8988T (cell line): ENCODE results near the gene CHMP6.

Experiments
- DNase-seq: peaks from one replicate; pipeline ENCODE4 v3.0.0; 2011

Gene CHMP6

DNA sequence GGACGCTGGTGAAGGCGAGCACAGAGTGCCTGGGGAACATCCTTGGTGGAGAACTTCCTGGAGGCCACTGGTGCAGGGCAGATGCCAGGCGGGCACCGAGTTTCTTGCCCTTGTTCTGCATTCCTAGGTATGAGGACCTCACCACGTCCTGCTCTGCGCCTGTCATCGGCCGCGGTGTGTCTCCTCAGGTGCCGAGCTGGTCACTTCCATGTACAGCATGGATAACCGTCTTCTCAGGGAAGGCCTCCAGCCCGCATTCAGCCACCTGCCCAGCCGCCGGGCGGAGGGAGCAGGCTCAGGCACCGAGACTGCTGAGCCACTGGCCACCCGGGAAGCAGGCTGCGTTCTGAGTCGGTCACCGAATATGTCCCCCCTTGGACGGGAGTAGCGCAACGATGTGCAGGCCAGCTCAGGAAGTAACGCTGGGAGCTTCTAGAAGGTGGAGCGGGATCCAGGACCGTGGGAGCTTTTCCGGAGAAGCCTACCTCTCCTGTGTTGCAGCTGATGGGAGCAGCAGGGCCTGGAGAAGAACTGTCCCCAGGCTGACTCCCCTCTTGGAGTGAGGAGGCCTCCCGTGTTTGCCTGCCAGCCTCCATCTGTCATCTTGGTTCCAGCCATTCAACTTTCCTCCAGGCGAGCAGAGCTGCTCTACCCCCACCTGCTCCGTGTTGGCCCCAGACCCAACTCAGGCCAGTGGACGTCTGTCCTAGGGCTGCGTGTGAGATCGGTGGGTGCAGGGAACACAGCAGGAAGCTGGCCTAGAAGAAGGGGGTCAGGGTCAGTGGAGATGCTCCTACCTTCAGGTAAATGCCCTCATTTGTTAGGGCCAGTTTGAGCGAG, 41.2 kb downstream of the CHMP6 start:
- DNase-seq = no peak

DNA sequence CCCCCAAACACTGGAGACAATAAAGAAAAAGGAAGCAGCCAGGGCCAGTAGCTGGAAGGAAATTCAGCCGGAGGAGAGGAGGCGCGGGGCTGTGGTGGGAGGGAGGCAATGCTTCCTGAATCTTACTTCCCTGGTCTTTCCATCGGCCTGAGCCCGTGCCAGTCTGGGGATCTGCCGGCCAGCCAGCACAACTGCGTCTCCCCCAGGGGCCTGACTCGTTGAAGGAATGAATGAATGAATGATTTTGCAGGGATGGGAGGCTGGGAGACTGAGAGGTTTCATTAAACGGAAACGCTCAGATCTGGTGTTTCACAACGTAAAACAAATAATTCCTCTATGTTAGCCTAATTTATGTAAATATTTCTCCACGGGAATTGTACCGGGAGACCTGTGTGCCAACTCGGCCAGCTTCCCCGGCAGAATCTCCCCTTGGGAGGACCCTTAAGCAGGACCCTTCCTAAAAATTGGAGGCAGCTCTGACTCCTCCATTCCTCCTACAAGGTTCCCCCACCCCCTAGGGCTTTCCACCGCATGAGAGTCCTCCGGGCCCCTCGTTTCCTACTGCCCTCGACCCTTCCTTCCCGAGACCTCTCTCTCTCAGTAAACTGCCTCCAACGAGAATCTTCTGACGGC, 42.0 kb downstream of the CHMP6 start:
- no peak for DNase-seq

DNA sequence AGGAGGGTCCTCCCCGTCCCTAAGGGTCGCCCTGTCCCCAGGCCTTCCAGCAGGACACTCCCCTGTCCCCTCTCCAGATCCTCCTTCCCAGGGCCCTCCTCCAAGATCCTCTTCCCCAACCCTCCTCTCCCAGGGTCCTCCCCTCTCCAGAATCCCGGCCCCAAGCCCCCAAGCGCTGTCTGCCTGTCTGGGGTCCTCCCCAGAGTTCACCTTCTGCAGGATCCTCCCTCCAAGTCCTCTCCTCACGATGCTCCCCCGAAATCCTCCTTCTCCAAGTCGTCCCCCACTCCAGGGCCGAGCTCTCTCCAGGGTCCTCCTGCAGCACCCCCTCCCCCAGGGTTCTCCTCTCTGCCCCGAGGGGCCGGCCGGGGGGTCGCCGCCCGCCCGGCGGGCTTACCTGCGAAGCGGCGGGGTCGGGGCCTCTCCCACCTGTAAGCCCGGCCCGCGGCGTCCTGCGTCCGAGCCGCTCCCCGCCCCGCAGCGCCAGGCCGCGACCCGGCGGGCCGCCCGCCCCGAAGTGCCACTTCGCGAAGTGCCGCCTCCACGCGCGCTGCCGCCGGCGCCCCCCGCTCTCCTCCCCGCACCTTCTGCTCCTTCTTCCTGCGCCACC, 42.6 kb downstream of the CHMP6 start:
- DNase-seq = no peak

DNA sequence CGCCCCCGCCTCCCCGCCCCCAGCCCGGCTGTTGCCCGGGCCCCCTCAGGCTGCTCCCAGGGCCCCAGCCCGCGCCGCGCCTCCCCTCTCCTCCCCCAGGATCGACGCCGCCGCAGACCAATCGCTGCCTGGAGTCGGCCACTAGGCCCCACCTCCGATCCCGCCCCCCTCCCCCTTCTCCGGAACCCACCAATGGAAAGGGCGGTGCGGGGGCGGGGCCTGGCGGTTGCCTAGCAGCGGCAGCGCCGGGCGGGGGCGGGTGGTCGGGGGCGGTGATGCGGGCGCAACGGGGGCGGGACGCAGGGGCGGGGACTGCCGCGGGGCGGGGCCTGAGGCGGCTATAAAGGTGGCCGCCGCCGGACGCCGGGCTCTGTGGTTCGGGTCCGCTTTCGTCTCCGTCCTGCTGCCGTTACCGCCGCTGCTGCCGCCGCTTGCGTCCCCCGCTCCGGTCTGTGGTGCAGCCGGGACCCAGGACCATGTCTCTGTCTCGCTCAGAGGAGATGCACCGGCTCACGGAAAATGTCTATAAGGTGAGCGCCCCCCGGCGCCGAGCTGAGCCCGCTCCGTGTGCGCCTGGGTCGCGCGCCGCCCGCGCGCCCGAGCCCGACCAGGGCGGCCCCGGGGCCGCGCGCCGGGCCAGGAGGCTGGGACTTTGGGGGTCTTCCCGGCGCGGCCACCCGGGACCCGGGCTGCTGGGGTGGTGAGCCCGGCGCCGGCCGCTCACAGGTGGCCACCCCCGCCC, 43.3 kb downstream of the CHMP6 start, which contains the start of gene BAIAP2:
Gene BAIAP2, plus strand, starts transcription at position 373 of the 742 bp plus-strand sequence. Its CDS starts 104 bp downstream, at position 477.
- peak; percentile 98 for DNase-seq

DNA sequence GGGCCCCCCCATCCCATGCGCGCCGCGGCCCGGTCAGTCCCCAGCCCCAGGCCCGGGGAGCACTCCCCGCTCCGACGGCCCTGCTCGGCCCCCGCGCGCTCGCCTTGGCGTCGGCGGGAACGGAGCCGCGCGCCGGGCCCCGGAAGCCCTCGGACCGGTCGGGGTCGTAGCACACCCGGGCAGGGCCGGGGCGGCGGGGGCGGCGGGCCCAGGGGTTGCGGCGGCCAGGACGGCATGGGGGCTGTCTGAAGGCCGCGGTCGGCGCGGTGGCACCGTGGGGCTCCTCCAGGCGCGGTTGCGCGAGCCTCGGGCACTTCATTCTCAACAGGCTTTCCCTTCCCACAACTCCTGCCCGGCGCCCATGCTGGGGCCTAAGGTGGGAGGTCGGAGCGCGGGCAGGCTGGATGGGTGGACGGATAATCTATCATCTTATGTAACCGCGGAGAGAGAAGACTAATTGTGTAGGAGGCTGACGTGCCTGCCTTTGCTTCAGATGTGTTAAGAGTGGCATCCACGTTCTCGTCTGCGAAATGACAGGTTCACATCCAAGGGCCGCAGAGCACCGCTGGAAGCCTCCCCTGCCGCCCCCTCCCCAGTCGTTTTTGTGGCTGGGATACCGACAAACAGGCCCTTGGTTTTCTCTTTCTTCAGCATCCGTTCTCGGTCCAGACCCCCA, 44.0 kb downstream of the CHMP6 start:
- DNase-seq = no peak

DNA sequence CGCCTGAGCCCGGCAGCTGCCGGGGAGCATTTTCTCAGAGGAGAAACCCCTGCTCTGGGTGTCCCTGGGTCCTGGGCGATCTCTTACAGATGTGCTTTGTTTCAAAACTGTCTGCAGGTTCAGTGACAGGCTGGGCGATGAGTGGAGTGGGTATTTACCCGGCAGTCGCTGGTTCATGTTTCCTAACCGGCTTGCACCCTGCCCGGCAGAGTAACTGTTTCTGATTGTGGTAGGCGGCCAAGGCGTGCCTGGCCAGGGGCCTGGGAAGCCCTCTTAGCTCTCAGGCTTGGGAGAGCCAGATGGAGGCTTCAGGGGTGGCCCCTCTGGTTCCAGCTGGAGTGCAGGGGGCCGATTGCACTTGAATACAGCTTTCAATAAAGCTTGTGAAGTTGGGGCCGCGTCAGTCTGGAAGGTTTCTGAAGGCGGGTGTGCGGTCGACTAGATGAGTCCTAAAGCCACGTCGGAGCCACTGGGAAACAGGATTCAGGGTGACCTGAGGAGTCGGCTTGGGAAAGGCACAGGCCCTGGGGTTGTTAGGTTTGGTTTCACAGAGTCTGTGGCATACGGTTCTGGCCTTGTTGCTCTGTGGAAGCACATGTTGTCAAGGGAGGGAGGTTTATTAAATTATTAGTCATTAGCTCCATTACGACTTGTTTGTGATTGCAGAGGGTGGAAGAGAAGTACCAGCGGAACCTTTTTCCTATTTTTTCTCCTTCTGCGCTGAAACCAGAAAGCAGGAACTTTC, 44.7 kb downstream of the CHMP6 start:
- DNase-seq = no peak

DNA sequence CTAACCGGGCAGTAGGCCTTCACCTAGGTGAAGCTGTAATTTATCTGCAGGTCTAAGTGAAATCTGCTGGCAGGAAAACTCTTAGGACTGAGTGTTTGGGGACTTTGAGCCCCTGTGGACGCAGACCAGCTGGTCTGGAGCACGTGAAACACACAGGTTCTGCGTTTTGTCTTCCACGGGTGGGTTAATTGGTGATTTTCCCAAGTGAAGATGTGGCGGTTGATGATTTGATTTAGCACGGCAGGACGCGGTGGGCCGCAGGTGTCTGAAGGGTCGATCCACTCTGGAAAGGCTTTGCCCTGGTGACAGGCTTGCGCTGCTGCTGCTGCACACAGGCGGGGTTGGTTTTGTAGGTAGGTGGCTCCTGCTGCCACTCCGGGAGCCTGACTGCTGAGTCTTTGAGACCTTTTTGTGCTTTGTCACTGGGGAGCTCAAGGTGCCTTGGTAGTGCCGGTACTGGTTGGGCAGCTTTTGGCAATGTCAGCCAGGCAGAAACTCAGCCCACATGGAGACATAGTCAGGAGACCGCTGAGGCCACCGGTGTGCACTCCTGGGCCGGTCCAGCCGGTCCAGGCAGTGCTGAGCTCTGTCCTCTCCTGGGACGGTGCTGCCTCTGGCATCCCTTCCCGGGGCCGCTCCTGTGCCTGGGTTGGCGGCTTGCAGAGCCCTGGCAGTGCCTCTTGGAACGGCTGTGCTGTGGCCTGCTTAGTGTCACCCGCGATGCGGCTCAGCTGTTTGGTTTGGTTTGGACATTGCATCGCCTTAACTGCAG, 45.6 kb downstream of the CHMP6 start:
- DNase-seq = no peak

DNA sequence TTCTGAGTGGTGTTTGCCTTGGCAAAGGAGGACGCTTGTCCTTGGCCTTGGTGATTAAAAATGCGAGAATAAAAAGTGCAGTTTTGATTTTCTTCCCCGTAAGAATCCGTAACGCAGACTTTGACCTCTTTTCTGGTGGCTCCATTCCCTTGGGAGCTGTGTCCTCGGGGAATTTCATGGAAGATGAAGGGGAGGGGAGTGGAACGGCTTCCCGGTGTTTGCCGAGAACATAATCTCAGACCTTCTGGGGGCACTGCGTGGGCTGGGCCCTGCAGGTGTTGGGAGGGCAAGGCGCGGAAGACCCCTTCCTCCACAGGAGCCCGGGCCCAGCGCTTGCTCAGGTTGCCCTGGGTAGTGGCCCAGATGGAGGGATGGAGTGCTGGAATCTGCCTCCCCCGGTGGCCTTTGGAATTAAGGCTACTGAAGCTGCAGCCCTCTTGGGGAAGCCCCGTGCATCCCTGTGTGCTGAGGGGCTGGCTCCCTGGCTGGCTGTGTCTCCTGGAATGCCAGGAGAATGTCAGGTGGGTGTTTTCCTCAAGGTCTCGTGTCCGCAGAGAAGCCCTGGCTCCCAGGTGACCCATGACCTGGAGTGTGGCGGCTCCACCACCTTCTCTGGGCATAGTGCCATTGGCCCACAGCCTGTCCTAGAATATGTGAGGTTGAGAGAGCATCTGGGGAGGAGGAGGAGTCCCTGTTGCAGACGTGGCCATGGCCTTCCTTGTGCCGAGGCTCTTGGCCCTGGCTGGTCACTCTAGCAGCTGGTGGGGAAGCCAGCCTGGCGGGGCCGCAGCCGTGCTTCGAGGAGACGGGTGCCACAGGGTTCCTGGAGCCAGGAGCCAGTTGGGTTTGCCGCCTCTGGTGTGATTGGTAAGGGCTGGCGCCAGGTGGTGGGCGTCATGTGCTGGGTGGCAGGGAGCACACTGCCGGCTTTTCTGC, 46.4 kb downstream of the CHMP6 start:
- no peak for DNase-seq

DNA sequence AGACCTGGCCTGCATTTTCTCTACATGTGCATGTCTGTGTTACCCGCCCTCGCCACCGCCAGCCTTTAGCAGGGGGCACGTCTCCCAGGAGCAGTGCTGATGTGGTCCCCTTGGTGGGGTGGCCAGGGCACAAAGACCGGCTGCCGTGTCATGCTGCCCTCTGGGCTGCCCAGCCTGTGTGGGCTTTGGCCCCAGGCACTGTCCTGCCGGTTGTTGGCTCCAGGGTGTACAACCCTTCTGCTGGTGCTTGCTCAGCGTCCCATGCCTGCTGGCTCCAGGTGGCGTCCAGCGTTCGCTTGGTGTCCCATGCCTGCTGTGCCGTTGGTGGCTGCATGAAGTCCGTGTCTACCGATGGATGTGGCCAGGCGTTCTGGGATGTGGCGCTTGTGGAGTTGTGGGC, 47.5 kb downstream of the CHMP6 start:
- DNase-seq = no peak

DNA sequence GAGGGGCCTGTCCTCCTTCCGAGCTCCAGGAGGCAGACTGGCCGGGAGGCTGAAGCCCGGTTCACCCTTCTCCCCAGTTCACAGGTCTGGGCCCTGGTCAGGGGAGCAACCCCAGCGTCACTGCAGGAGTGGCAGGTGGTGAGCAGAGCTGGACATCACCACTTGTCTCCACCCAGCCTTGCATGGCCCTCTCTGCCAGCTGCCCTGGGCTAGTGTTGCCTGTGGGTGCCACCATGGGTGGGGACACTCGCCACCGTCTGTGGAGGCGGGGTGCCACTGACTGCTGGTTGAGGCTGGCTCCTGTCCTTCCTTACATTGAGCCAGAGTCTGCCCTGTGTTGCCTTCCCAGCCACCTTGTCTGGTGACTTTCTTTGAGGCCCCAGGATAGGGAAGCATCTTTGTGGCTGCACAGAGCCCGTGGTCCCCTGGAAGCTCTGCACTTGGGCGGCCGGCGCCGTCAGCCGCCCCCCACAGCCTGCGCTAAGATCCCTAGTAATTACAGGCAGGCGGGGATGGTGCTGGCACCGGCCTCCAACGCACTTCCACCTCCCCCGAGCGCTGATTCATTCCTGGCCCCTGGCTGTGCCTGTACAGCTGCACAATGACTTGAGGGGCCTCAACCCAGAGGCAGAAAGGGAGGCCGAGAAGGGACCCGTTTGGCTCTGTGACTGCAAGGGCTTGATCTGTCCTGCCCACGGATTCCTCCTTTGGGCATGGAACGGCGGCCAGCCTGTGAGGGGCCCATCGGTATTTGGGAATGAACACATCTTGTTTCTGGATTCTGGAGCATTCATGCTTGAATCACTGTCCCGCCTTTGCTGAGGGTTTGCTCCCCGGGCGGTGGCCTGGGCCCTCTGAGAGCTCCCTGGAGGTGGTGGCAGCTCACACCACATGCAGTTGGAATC, 48.5 kb downstream of the CHMP6 start:
- no peak for DNase-seq

DNA sequence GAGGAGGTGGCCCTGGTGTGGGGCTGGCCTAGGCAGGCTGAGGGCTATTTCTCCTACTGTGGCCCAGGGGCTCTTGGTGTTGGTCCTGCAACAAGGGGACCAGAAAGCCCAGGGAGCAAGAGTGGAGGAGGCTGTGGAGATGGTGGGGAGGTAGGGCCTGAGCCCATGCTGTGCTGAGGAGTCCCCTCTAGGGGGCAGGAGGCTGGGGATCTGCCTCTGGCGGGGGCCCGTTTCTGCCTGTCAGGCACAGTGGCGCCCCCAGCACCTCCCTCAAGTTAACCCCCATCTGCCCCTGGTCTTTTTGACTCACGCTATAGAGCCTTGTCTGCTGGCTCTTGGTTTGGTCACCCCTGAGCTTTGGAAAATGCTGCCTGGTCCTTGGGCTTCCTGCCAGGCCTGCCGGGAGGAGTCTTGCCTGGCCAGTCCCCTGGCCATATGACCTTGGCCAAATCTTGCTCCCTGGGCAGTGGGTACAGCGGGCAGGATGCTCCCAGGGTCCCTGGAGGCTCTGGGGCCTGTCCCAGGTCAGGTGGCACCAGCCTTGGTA, 49.2 kb downstream of the CHMP6 start:
- DNase-seq = peak; percentile 73

DNA sequence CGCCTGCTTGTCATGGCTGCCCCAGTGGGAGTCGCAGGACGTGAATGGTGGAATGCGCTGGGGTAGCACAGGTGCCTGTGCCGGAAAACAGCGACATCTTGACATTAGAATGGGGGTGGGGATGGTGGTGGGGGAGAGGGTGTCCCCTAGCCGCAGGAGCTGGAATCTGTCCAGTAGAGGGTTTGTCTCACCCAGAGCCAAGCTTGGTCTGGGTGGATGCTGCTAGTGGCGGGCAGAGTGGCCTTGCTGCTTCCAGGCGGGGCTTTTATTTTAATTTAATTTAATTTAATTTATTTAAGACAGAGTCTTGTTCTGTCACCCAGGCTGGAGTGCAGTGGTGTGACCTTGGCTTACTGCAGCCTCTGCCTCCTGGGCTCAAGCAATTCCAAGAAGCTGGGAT, 51.0 kb downstream of the CHMP6 start:
- DNase-seq = no peak

DNA sequence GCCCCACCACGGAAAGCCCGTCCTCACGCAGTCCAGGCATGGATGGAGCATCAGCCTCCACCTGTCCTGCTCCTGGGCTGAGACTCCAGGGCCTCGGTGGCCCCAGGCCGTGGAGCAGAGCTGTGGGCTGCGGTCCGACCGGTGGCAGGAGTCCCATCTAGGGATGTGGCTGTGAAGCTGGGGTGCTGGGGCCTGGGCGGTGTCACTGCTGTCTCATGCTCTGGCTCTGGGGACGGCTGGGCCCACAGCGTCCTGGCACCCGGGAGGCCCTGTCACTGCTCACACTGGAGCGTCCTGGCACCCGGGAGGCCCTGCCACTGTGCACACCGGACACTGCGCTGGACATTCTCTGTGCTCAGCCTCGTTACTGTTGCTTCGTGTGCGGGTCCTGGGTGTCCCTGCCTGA, 51.7 kb downstream of the CHMP6 start:
- DNase-seq = no peak

DNA sequence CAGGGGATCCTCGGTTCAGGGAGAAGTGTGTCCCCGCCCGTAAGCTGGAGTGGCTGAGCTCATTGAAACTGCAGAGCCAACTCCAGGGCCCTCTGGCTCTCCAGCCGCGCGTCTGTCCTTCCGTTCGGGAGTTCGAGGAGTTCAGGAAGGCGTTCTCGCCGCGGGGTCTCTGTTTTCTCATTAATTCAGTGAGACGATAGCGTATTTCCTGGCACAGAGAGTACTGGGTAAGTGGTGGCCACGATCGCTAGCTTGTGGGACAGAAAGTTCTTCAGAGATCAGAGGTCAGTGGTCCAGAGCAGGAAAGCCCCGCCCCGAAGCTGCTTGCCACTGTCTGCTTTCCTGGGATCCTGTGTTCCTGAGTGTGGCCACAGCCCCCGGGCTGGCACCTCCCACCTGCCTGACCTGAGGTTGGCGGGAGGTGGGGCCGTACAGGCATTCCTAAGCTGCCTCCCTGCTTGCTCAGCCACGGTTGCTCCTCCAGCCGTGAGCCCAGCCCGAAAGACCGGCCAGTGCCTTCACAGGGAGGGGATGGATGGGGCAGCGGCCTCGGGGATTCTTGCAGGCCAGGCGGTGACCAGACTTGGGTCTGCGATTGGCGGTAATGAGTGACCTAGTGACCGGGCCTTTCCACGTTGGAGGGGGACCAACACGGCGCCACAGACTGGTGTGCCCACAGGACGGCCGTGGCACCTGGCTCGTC, 52.2 kb downstream of the CHMP6 start:
- DNase-seq = peak; percentile 91

DNA sequence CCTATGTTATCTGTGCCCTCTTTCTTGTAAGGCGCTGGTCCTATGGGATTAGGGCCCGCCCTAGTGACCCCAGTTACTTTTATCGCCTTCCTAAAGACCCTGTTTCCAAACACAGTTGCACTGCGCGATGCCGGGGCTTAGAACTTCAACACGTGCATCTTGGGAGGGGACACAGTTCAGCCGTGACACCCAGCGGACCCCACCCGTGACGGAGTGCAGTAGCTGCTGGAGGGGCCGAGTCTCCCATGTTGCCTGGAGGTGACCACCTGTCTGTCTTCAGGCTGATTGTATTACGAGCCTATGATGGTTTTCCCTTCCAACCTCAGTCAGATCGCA, 52.8 kb downstream of the CHMP6 start:
- DNase-seq = no peak

DNA sequence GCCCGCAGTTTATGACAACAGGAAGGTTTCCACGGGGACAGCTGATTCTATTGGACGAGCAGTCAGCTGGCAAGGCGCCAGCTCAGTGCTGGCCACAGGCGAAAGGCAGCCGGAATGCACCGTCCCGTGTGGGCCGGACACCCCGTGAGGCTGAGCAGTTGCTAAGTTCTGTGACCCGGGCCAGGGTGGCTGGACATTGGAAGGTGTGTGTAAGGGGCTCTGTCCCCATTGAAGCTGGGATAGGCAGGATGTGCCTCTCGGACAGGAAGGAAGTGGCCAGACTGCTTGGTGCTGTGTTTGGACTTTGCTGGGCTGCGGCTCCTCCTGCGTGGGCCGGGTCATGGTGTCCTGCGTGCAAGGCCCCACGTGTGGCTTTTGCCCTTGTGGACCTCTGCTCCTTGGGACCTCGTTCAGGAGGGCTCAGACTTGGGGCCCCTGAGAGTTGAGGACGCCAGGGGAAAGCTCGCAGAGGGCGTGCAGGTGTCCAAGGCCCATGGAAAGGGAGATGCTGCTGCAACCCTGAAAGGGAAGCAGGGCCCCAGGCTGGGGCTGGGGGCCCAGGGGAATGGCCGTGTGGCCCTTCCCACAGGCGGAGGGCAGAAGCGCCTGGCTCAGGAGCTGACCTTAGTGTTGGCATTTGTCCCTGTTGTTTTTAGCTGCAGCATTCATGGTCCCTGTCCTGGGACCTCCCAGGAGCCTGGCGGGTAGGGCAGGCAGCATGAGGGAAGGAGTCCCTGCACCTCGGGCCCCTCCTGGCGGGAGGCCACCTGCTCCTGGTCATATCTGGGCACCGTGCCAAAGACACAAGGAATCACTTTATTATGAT, 53.3 kb downstream of the CHMP6 start:
- DNase-seq = no peak

DNA sequence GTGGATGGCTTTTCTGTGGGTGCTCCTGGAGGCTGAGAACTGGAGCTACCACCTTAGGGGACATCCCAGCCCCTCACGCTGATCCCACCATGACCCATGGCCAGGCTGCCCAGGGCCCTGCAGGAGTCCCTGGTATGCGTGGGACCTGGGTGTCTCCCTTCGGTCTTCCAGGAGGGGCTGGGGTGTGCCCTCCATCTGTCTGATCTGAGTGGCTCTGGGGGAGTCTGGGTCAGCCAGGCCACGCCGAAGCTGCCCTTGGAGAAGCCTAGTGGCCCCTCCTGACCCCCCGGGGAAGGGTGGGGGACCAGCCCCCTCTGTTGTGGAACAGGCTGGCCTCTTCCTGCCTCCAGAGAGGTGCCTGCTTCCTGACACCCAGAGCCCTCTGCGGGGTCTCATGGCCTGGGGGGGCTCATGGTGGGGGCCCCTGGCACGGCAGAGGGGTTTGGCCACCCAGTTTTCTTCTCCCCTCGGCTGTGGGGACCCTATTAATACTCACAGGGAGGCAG, 54.0 kb downstream of the CHMP6 start:
- no peak for DNase-seq
